Measurements from ENCODE around the gene CHST7.
A peak's percentile ranks its signal among the peaks of the same experiment; 100 is the strongest.
"Not testable (repeated sequence)": the region's sequence is repeated elsewhere in the genome, so short reads cannot be mapped to it uniquely, and the experiment has no call there.

CHST7 gene

DNA sequence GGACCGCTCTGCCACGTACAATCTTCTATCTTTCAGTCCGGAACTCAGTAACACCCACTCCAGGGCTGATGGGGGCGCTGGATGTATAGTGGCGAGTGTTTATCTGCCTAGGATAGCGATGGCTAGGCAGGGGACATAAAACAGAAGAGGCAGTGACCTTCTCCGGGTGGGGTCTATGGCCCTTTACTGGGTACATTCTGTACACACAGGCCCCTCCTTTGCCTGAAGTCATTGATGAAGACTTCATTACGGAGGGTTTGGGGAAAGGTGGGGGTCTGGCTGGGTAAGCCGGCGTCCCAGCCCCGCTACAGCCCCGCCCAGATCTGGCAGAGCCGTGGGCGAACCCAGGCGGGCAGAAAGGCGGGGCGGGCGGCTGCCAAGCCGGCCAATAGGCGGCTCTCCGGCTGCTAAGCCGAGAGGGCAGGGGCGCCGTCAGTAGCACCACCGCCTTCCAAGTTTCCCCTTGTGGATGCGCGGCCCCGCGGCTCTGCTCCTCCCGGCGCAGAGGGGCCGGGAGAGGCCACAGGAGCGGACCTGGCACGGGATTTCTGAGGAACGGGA lies at the start of gene CHST7:
Gene CHST7 (plus strand): TSS at position 435 of the 561 bp plus-strand sequence. CDS start 167 bp downstream, outside the sequence.
- no peaks in the 10 kb centered on the region for H3K9me3 ChIP-seq (ENCODE audit: control insufficient read depth, insufficient read depth, low read length)
- H3K36me3 ChIP-seq (ENCODE audit: insufficient read depth, low read length), result no peaks in the 10 kb centered on the region; the same call in 1 of the 2 replicates
- peaks cover 28% of the 10 kb centered on the region for H3K4me1 ChIP-seq (ENCODE audit: insufficient read depth, low read length)
- peak within 1 kb of the TSS; percentile 64 for H3K9ac ChIP-seq (ENCODE audit: low read depth, low read length)

GRCh38 chrX:46528640-46529039 lies 44.9 kb upstream of the CHST7 start:
- H3K9ac ChIP-seq (ENCODE audit: low read depth, low read length); H3K4me1 ChIP-seq (ENCODE audit: insufficient read depth, low read length); H3K36me3 ChIP-seq (ENCODE audit: insufficient read depth, low read length); H3K9me3 ChIP-seq (ENCODE audit: control insufficient read depth, insufficient read depth, low read length): not testable (repeated sequence)

DNA sequence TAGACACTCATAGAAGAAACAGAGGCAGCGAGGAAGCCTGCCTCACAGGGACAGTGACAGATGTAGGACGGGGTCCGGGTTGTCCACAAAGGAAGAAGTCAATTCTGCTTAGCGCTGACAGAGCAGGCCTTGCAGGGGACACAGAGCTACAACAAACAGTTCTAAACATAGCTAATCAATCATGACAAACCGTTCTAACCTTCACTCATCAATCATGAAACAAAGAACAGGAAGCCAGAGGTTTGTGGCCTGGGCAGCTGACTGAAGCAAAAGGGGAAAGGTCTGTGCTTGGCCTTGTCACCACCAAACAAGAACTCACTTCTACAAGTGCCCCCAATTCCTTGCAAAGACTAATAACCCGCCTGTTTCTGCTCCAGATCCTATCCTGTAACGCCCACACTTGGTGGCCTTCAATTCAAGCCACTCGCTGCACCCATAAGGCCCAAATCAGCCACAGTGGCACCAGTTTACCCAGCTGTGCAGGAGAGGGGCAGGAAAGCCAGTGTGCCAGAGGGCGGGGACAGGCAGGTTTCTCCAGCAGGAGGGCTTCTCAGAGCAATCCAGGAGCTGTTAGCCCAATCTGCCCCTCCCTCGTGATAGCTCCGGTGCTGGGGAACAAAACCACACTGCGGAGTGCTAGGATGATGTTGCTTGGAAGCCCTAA lies 43.7 kb upstream of the CHST7 start:
- not testable (repeated sequence) for H3K36me3 ChIP-seq (ENCODE audit: insufficient read depth, low read length); H3K4me1 ChIP-seq (ENCODE audit: insufficient read depth, low read length); H3K9me3 ChIP-seq (ENCODE audit: control insufficient read depth, insufficient read depth, low read length); H3K9ac ChIP-seq (ENCODE audit: low read depth, low read length)

GRCh38 chrX:46530404-46530908 lies 43.1 kb upstream of the CHST7 start:
- not testable (repeated sequence) for H3K9me3 ChIP-seq (ENCODE audit: control insufficient read depth, insufficient read depth, low read length); H3K36me3 ChIP-seq (ENCODE audit: insufficient read depth, low read length); H3K4me1 ChIP-seq (ENCODE audit: insufficient read depth, low read length); H3K9ac ChIP-seq (ENCODE audit: low read depth, low read length)

DNA sequence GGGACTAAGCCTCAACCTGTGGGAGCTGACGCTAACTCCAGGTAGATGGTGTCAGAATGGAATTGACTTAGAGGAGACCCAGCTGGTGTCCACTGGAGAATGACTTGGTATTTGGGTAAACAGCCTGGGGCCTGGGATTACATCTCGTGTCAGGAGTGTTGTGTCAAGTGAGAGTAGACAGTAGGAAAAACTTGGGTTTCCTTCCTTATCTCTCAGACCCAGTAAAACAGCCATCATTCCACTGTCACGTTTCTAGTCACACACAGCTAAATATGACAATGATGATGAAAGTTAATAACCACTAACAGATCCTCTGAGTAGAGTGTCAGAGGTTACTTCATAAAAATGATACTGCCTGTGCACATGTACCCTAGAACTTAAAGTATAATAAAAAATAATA lies 42.1 kb upstream of the CHST7 start:
- H3K36me3 ChIP-seq (ENCODE audit: insufficient read depth, low read length), result no peaks in the 10 kb centered on the region
- H3K4me1 ChIP-seq (ENCODE audit: insufficient read depth, low read length), result no peaks in the 10 kb centered on the region
- no peaks in the 10 kb centered on the region for H3K9me3 ChIP-seq (ENCODE audit: control insufficient read depth, insufficient read depth, low read length)
- no peak overlapping the region for H3K9ac ChIP-seq (ENCODE audit: low read depth, low read length)

- no peaks in the 10 kb centered on the region for H3K9me3 ChIP-seq (ENCODE audit: control insufficient read depth, insufficient read depth, low read length)
- H3K9ac ChIP-seq (ENCODE audit: low read depth, low read length), result no peak overlapping the region
- H3K36me3 ChIP-seq (ENCODE audit: insufficient read depth, low read length), result 0 out of 2 replicates have a peak, but pooled peaks cover 3% of the 10 kb centered on the region
- H3K4me1 ChIP-seq (ENCODE audit: insufficient read depth, low read length), result peaks cover 16% of the 10 kb centered on the region
Measured at GRCh38 chrX:46543441-46543840, 30.1 kb upstream of the CHST7 start.

- Histone ChIP-seq H3K4me1 (ENCODE audit: insufficient read depth, low read length) (peaks cover 16% of the 10 kb centered on the region), H3K9ac (ENCODE audit: low read depth, low read length) (peak overlapping the region; percentile 69; the same call in 1 of the 2 replicates)
- H3K9me3 ChIP-seq (ENCODE audit: control insufficient read depth, insufficient read depth, low read length); H3K36me3 ChIP-seq (ENCODE audit: insufficient read depth, low read length): not testable (repeated sequence)
Measured at GRCh38 chrX:46544527-46544926, 29.0 kb upstream of the CHST7 start.

- peaks cover 16% of the 10 kb centered on the region for H3K4me1 ChIP-seq (ENCODE audit: insufficient read depth, low read length)
- peak within 1 kb of the TSS; percentile 69 for H3K9ac ChIP-seq (ENCODE audit: low read depth, low read length)
- peaks cover 6% of the 10 kb centered on the region for H3K9me3 ChIP-seq (ENCODE audit: control insufficient read depth, insufficient read depth, low read length)
- H3K36me3 ChIP-seq (ENCODE audit: insufficient read depth, low read length), result 0 out of 2 replicates have a peak, but pooled peaks cover 3% of the 10 kb centered on the region
Measured at GRCh38 chrX:46545111-46546005, 28.2 kb upstream of the CHST7 start, which contains the start of gene ZNF674. Gene ZNF674, minus strand, starts transcription at chrX:46545421. Its CDS starts 3,334 bp downstream, at chrX:46542087.

DNA sequence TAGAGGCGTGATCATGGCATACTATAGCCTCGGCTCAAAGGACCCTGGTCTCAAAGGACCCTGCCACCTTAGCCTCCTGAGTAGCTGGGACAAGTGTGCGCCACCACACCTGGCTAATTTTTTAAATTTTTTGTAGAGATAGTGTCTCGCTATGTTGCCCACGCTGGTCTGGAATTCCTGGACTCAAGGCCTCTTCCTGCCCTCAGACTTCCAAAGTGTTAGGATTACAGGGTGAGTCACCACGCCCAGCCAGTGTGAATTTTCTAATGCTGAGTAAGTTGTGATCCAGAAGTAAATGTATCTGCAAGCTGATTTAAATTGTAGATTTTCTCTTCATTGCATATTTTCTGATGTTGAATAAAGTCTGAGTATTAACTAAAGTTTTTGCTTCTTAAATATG lies 25.7 kb upstream of the CHST7 start:
- Histone ChIP-seq H3K9ac (ENCODE audit: low read depth, low read length) (no peak overlapping the region), H3K4me1 (ENCODE audit: insufficient read depth, low read length) (peaks cover 18% of the 10 kb centered on the region), H3K9me3 (ENCODE audit: control insufficient read depth, insufficient read depth, low read length) (peaks cover 9% of the 10 kb centered on the region), H3K36me3 (ENCODE audit: insufficient read depth, low read length) (0 out of 2 replicates have a peak, but pooled peaks cover 3% of the 10 kb centered on the region)

GRCh38 chrX:46549914-46550313 lies 23.7 kb upstream of the CHST7 start:
- H3K36me3 ChIP-seq (ENCODE audit: insufficient read depth, low read length), result 0 out of 2 replicates have a peak, but pooled peaks cover 3% of the 10 kb centered on the region
- H3K9ac ChIP-seq (ENCODE audit: low read depth, low read length), result no peak overlapping the region
- peaks cover 15% of the 10 kb centered on the region for H3K4me1 ChIP-seq (ENCODE audit: insufficient read depth, low read length)
- peaks cover 9% of the 10 kb centered on the region for H3K9me3 ChIP-seq (ENCODE audit: control insufficient read depth, insufficient read depth, low read length)

DNA sequence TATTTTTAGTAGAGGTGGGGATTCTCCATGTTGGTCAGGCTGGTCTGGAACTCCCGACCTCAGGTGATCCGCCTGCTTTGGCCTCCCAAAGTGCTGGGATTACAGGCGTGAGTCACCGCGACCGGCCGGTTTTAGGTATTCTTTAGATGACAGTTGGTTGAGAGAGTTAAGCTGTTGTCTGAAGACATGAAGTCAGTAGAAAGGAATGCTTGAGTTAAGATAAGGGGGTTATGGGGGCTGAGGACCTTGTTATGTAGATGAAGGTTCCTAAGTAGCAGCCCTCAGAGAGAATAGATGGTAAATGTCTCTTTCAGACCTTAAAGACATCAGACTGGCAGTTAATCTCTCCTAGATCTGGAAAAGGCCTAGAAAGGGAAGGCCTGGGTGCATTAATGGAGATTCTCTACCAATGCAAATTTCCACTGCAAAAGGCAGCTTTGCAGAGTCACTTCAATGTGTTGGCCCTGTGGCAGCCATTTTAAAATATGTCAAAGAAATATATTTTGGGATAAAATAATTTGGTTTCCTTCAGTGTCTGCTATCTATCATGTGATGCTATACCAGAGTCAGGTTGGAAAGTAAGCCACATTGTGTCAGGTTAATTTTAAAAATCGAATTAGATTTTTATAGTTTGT lies 22.0 kb upstream of the CHST7 start:
- Histone ChIP-seq H3K9ac (ENCODE audit: low read depth, low read length) (no peak overlapping the region), H3K36me3 (ENCODE audit: insufficient read depth, low read length) (0 out of 2 replicates have a peak, but pooled peaks cover 3% of the 10 kb centered on the region), H3K4me1 (ENCODE audit: insufficient read depth, low read length) (peaks cover 12% of the 10 kb centered on the region), H3K9me3 (ENCODE audit: control insufficient read depth, insufficient read depth, low read length) (peaks cover 9% of the 10 kb centered on the region)

- no peaks in the 10 kb centered on the region; the same call in 1 of the 2 replicates for H3K36me3 ChIP-seq (ENCODE audit: insufficient read depth, low read length)
- peaks cover 5% of the 10 kb centered on the region; the same call in 1 of the 2 replicates for H3K4me1 ChIP-seq (ENCODE audit: insufficient read depth, low read length)
- no peak overlapping the region for H3K9ac ChIP-seq (ENCODE audit: low read depth, low read length)
- H3K9me3 ChIP-seq (ENCODE audit: control insufficient read depth, insufficient read depth, low read length), result peaks cover 9% of the 10 kb centered on the region
Measured at GRCh38 chrX:46553935-46554334, 19.6 kb upstream of the CHST7 start.

GRCh38 chrX:46554942-46555341 lies 18.6 kb upstream of the CHST7 start:
- H3K9ac ChIP-seq (ENCODE audit: low read depth, low read length), result no peak overlapping the region

DNA sequence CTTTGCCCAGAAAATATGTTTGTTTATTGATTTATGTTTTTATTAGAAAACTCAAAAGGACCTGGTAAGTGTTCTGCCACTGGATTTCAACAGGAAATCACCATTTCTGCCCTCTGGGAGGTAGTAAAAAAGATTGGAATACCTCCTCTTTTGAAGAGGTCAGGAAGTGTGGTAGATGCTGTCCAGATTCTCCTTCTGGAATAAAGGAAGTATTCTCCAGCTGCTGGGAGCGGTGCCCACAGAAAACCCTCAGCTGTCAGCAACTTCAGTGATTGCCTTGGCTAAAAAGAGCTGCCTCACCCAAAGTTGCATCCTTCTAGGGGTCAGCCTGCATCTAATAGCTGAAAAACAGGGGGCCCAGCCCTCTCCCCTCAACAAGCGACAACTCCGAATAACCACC lies 14.5 kb upstream of the CHST7 start:
- Histone ChIP-seq H3K4me1 (ENCODE audit: insufficient read depth, low read length) (no peaks in the 10 kb centered on the region), H3K9me3 (ENCODE audit: control insufficient read depth, insufficient read depth, low read length) (no peaks in the 10 kb centered on the region), H3K9ac (ENCODE audit: low read depth, low read length) (no peak overlapping the region), H3K36me3 (ENCODE audit: insufficient read depth, low read length) (no peaks in the 10 kb centered on the region; the same call in 1 of the 2 replicates)

More at GRCh38 chrX:46554942-46555341, 18.6 kb upstream of the CHST7 start:
- Histone ChIP-seq H3K4me1 (ENCODE audit: insufficient read depth, low read length) (peaks cover 5% of the 10 kb centered on the region; the same call in 1 of the 2 replicates), H3K36me3 (ENCODE audit: insufficient read depth, low read length) (no peaks in the 10 kb centered on the region; the same call in 1 of the 2 replicates), H3K9me3 (ENCODE audit: control insufficient read depth, insufficient read depth, low read length) (peaks cover 7% of the 10 kb centered on the region)
